Heart left ventricle (tissue), 16 donors: ENCODE data around the gene BTK. TPM values are rescaled to one million over a fixed set of nuclear protein-coding genes. Genes with fewer than 3 reads are reported as not detected.

Experiments
- ATAC-seq, 4 donors: fragments of 200-7000 bp; cut with Tn5 transposase; one replicate each; pipeline ENCODE4 v1.9.1; 2020 to 2022; ENCODE audit warnings: moderate library complexity in 4 of 4, mild to moderate bottlenecking in 3 of 4, moderate number of reproducible peaks in 1 of 4
- DNase-seq, 5 donors: peaks; one replicate each; pipeline ENCODE4 v3.0.0-alpha.2; 2020
- H3K27ac ChIP-seq, 12 donors: fragments of 200-600 bp; sonication (generic) in 4 of 12; one replicate each; pipeline versions ENCODE4 v1.5.0 to v1.8.0; 2016 to 2022; ENCODE audit warnings: mild to moderate bottlenecking in 2 of 12
- H3K27me3 ChIP-seq, 9 donors: fragments of 200-600 bp; sonication (generic) in 2 of 9; one replicate each; pipeline versions ENCODE4 v1.5.1 to v1.8.0; 2016 to 2022; ENCODE audit warnings: mild to moderate bottlenecking in 3 of 9
- H3K36me3 ChIP-seq, 9 donors: fragments of 200-600 bp; sonication (generic) in 2 of 9; one replicate each; pipeline versions ENCODE4 v1.5.0 to v1.8.0; 2018 to 2022; ENCODE audit warnings: mild to moderate bottlenecking in 2 of 9
- H3K4me1 ChIP-seq, 12 donors: fragments of 200-600 bp; sonication (generic) in 4 of 12; one replicate each; pipeline versions ENCODE4 v1.5.0 to v1.8.0; 2016 to 2022; ENCODE audit warnings: mild to moderate bottlenecking in 3 of 12
- H3K4me3 ChIP-seq, 12 donors: fragments of 200-600 bp; sonication (generic) in 4 of 12; one replicate each; pipeline versions ENCODE4 v1.5.0 to v1.8.0; 2017 to 2022; ENCODE audit warnings: mild to moderate bottlenecking in 9 of 12, moderate library complexity in 4 of 12
- H3K9me3 ChIP-seq, 12 donors: fragments of 200-600 bp; sonication (generic) in 4 of 12; one replicate each; pipeline versions ENCODE4 v1.5.0 to v1.8.0; 2016 to 2022; ENCODE audit warnings: mild to moderate bottlenecking in 1 of 12
- CTCF ChIP-seq, 12 donors: fragments of 200-600 bp; sonication (generic) in 4 of 12; IDR thresholded peaks; one replicate each; pipeline versions ENCODE4 v1.5.0 to v1.8.0; 2018 to 2022; ENCODE audit warnings: antibody characterized with exemption in 12 of 12, mild to moderate bottlenecking in 5 of 12
- POLR2A ChIP-seq, 2 donors: fragments of 450-650 bp; IDR thresholded peaks; one replicate each; pipeline ENCODE4 v1.6.1; 2017; ENCODE audit warnings: antibody characterized with exemption in 2 of 2, mild to moderate bottlenecking in 2 of 2, moderate library complexity in 2 of 2
- whole genome bisulfite sequencing, 4 donors: extraction: QIAGEN DNeasy Blood & Tissue Kit in 2 of 4; methylation state at CpG; one replicate each; pipeline versions ENCODE4 v1.1.5 to v1.1.7; 2013 to 2018; 5-methylcytosine and 5-hydroxymethylcytosine counted together
- intact Hi-C, 10 donors: fragments of 100-400 bp; cut with DNase I; formaldehyde crosslinking; loops; one replicate each; pipeline versions ENCODE4 v1.11.1 to v1.14.2; 2022
- polyA plus RNA-seq, 2 donors: library from polyadenylated mRNA; stranded (reverse); fragments of 200-250 nt; gene quantifications; one replicate each; pipeline ENCODE4 v1.2.3, GENCODE V29; 2013
- total RNA-seq, 9 donors: library from RNA; depleted of rRNA in 2 of 9; stranded (reverse); fragments of >200 nt in 2 of 9; fragmentation: NEBNext Ultra II Directional in 3 of 9; extraction: Animal tissue kit (Norgen Biotek cat#: 25700) in 3 of 9; gene quantifications; one replicate each; pipeline versions ENCODE4 v1.1.0 to v1.2.4, GENCODE V29; 2016 to 2023
- donor health status: ischemic (EF 13 %, LVEDD 7.1; RV severe dilation, severe dysfunction).
- donor health status: healthy with polysubstance abuse.
- donor health status: DM: no; HTN: yes; CAD: no.
- donor health status: DM: no; HTN: no; CAD: no.
- donor health status: ischemic (EF 25% LVEDD 6.9; RV normal size, moderate dysfunction).
- donor health status: ischemic (EF 25% LVEDD 5.7; RV mildly dilated, moderate dysfunction).
- donor health status: healthy.
- donor health status: DM: yes; HTN: yes; CAD: no.
- donor health status: ischemic (EF 35%, LVEDD 5.7; RV mildly dilated, moderate dysfunction).
- donor health status: nonischemic (EF 11% LVEDD 7.7; RV severe dilation, severe dysfunction).
- donor health status: DM: yes; HTN: yes; CAD: no.
- donor health status: PGD.
- donor health status: ischemic (EF 29% LVEDD 5.4; RV normal size, mild dysfunction).
- donor health status: nonischemic (EF 23%, LVEDD 6.1; RV moderate dilation, normal function).

Gene BTK
- total and polyA plus RNA-seq, 11 donors: 0.25 to 18.8 (median 1.5) TPM

- peaks cover 0 to 27% (median 23%) of the 10 kb centered on the region in 9 donors for H3K36me3 ChIP-seq
- 34 to 50% (median 38%) methylated on average over 12 of the region's 12 CpGs for WGBS, 4 donors
- H3K9me3 ChIP-seq: no peaks in the 10 kb centered on the region
- peak in 3 of 4 donors; percentile 29 to 34 (median 34) for ATAC-seq
- peaks cover 0 to 29% (median 0%) of the 10 kb centered on the region in 9 donors for H3K27me3 ChIP-seq
- TF ChIP-seq POLR2A (IDR thresholded peaks at IDR 0.05) (no peak), CTCF (IDR thresholded peaks at IDR 0.05) (peak; percentile 49 to 85 (median 69))
- H3K27ac ChIP-seq: peak overlapping the region in 10 of 12 donors; percentile 17 to 77 (median 60)
- peaks cover 0 to 43% (median 12%) of the 10 kb centered on the region in 12 donors for H3K4me1 ChIP-seq
- intact Hi-C loops: loop anchor here (2.0 to 10.0 kb wide), 7 partner anchors 137 to 387 kb away; partner anchors contain the start of gene ARMCX1 (in 6 of the 10)
- DNase-seq: peak in 2 of 5 donors; percentile 16 to 19
- no peak overlapping the region for H3K4me3 ChIP-seq
Observed at GRCh38 chrX:101415180-101416145, 29.5 kb upstream of the BTK start.

- intact Hi-C loops: loop anchor here in 5 of 10 donors (10.0 kb wide), 3 partner anchors 143 to 383 kb away; partner anchors contain the start of gene ARMCX1 (in 2 of the 5)
- WGBS, 4 donors: 61 to 71% (median 71%) methylated on average over 10 of the region's 10 CpGs
- no peaks in the 10 kb centered on the region for H3K9me3 ChIP-seq
- H3K27me3 ChIP-seq: peaks cover 0 to 6% (median 0%) of the 10 kb centered on the region in 9 donors
- ATAC-seq (no peak), DNase-seq (no peak)
- H3K27ac ChIP-seq: no peak overlapping the region
- H3K4me1 ChIP-seq: peaks cover 0 to 38% (median 16%) of the 10 kb centered on the region in 12 donors
- peaks cover 0 to 27% (median 20%) of the 10 kb centered on the region in 9 donors for H3K36me3 ChIP-seq
- TF ChIP-seq POLR2A (IDR thresholded peaks at IDR 0.05) (no peak), CTCF (IDR thresholded peaks at IDR 0.05) (no peak)
- H3K4me3 ChIP-seq: no peak overlapping the region
Observed at GRCh38 chrX:101411984-101412383, 26.0 kb upstream of the BTK start.

DNA sequence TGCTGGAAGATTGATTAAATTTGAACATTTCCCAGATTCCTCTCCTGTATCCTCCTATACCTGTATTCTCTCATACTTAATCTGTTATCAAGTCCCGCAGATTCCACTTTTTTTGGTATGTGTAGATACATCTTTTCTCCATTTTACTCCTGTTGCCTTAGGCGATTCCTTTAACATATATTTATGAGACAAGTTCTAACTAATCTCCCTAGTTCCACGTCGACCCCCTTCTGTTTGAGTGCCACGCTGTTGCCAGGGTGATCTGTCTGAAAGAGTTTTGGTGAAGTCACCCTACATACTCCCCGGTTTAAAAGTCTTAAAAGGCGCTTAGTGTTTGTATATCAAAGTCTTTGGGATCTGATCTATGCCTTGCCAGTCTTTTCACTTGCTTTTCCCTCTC, 24.5 kb upstream of the BTK start:
- H3K27me3 ChIP-seq: no peaks in the 10 kb centered on the region
- H3K4me3 ChIP-seq: peak overlapping the region in 5 of 12 donors; percentile 9 to 87 (median 69)
- intact Hi-C loops: loop anchor here in 5 of 10 donors (10.0 kb wide), 3 partner anchors 144 to 384 kb away; partner anchors contain the start of gene ARMCX1 (in 2 of the 5)
- H3K4me1 ChIP-seq: peaks cover 0 to 38% (median 15%) of the 10 kb centered on the region in 12 donors
- ATAC-seq (no peak), DNase-seq (no peak)
- WGBS, 4 donors: 34 to 54% (median 45%) methylated on average over 7 of the region's 7 CpGs
- peaks cover 0 to 27% (median 20%) of the 10 kb centered on the region in 9 donors for H3K36me3 ChIP-seq
- no peak overlapping the region for H3K27ac ChIP-seq
- no peak for TF ChIP-seq POLR2A (IDR thresholded peaks at IDR 0.05)
- no peak for TF ChIP-seq CTCF (IDR thresholded peaks at IDR 0.05)
- no peaks in the 10 kb centered on the region for H3K9me3 ChIP-seq

DNA sequence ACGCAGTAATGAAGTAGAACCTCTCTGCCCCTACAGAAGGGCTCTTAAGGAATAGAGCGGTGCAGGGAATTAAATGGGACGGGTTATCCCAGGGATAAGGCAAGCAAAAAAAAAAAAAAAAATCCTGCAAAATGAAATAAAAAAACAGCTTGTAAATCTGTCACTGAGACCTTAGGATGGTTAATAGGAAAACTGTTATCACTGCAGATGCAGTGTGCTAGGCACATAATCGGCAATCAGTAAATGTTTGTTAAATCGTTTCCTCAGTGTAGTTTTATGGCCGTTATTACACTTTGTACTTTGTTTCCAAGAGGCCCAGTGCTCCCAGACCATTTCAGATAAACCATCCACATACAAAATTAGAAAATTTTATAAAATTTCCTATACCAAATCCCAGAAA, 23.1 kb upstream of the BTK start:
- ATAC-seq: no peak
- Histone ChIP-seq H3K4me3 (peak overlapping the region; percentile 12 to 97 (median 66)), H3K36me3 (peaks cover 0 to 23% (median 17%) of the 10 kb centered on the region in 9 donors), H3K9me3 (no peaks in the 10 kb centered on the region), H3K4me1 (peaks cover 0 to 33% (median 13%) of the 10 kb centered on the region in 12 donors), H3K27ac (peak overlapping the region in 9 of 12 donors; percentile 86 to 97 (median 91)), H3K27me3 (no peaks in the 10 kb centered on the region)
- WGBS, 4 donors: 2 to 33% (median 17%) methylated on average over 6 of the region's 6 CpGs
- intact Hi-C loops: no loop called here
- TF ChIP-seq POLR2A (IDR thresholded peaks at IDR 0.05) (no peak), CTCF (IDR thresholded peaks at IDR 0.05) (no peak)
- DNase-seq: no peak
